Lower lobe of right lung (tissue), 2 donors: ENCODE data around the gene BANF2. TPM values are rescaled to one million over a fixed set of nuclear protein-coding genes. Genes with fewer than 3 reads are reported as not detected.
A peak's percentile ranks its signal among the peaks of the same experiment; 100 is the strongest.

Source experiments
- ATAC-seq, 2 donors: fragments of 200-7000 bp; cut with Tn5 transposase; one replicate each; pipeline ENCODE4 v1.9.1; 2020 to 2022; ENCODE audit warnings: mild to moderate bottlenecking in 2 of 2, moderate library complexity in 2 of 2
- DNase-seq: peaks from one replicate; pipeline ENCODE4 v3.0.0-alpha.2; 2020
- H3K27ac ChIP-seq: fragments of 200-600 bp; one replicate; pipeline ENCODE4 v1.8.0; 2022
- H3K27me3 ChIP-seq: fragments of 200-600 bp; one replicate; pipeline ENCODE4 v1.8.0; 2022; ENCODE audit warnings: low read depth
- H3K36me3 ChIP-seq: fragments of 200-600 bp; one replicate; pipeline ENCODE4 v1.8.0; 2022; ENCODE audit warnings: mild to moderate bottlenecking
- H3K4me1 ChIP-seq: fragments of 200-600 bp; one replicate; pipeline ENCODE4 v1.8.0; 2022
- H3K4me3 ChIP-seq: fragments of 200-600 bp; one replicate; pipeline ENCODE4 v1.8.0; 2022; ENCODE audit warnings: mild to moderate bottlenecking
- H3K9me3 ChIP-seq: fragments of 200-600 bp; one replicate; pipeline ENCODE4 v1.8.0; 2022
- intact Hi-C: fragments of 100-400 bp; cut with DNase I; formaldehyde crosslinking; loops from one replicate; pipeline ENCODE4 v1.11.0; 2022
- total RNA-seq: library from RNA; stranded (reverse); fragmentation: NEBNext Ultra II Directional; extraction: Animal tissue kit (Norgen Biotek cat#: 25700); gene quantifications from one replicate; pipeline ENCODE4 v1.2.1, GENCODE V29; 2021
- TF ChIP-seq, protein P1 (sequence below): fragments of 200-600 bp; IDR thresholded peaks from one replicate; pipeline ENCODE4 v1.8.0; 2022; ENCODE audit warnings: antibody characterized with exemption, mild to moderate bottlenecking
- donor health status: DM: no; HTN: yes; CAD: no; lungs with severe emphysema.

The BANF2 gene
- total RNA-seq, 1 donor from 2014 or later: not detected

DNA sequence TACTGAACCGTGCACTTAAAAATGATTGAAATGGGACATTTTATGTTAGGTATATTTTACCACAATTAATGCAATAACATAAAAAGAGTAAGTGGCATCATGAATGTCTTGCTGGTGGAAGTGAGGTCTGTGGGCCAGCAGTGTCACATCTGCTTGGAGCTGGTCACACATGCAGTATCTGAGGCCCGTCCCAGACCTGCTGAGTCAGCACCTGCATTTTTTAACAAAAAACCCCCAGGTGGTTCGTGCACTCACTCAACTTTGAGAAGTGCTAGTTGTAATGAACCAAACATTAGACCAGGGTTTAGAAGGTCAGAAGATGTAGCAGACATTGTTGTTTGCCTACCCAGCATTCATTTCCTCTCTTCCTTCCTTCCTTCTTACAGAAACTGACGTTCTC lies 21.0 kb downstream of the BANF2 start:
- Histone ChIP-seq H3K4me3 (no peak overlapping the region), H3K27ac (no peak overlapping the region), H3K27me3 (no peaks in the 10 kb centered on the region), H3K36me3 (no peaks in the 10 kb centered on the region), H3K4me1 (peaks cover 3% of the 10 kb centered on the region), H3K9me3 (no peaks in the 10 kb centered on the region)
- TF ChIP-seq, protein P1, sequence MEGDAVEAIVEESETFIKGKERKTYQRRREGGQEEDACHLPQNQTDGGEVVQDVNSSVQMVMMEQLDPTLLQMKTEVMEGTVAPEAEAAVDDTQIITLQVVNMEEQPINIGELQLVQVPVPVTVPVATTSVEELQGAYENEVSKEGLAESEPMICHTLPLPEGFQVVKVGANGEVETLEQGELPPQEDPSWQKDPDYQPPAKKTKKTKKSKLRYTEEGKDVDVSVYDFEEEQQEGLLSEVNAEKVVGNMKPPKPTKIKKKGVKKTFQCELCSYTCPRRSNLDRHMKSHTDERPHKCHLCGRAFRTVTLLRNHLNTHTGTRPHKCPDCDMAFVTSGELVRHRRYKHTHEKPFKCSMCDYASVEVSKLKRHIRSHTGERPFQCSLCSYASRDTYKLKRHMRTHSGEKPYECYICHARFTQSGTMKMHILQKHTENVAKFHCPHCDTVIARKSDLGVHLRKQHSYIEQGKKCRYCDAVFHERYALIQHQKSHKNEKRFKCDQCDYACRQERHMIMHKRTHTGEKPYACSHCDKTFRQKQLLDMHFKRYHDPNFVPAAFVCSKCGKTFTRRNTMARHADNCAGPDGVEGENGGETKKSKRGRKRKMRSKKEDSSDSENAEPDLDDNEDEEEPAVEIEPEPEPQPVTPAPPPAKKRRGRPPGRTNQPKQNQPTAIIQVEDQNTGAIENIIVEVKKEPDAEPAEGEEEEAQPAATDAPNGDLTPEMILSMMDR: no peak
- intact Hi-C loops: no loop called here
- DNase-seq: no peak
- ATAC-seq: no peak

DNA sequence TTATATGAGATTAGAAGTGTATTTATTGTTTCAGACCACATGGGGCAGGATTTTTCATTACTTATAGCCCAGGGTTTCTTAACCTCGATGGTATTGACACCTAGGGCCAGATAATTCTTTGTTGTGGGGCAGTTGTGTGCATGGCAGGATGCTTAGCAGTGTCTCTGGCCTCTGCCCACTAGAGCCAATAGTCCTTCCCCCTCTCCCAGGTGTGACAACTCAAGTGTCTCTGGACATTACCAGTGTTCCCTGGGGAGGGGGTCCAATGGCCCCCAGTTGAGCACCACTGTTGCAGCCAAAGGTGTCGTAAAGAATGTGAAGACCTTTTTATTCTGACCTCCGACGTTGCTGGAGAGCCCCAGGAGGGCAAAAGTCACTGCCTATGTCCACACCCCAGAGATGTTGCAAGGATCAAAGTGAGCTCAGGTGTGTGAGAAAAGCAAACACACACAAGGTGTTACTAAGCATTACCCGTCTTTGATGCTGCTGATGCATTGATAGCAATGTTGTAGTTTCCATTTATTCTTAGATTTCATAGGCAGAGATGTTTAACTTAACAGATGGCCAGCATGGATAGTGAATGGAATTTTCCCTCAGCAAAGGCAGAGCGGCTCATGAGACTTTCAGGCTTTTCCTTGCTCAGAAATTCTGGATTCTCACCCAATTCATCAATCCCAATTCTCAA lies 22.2 kb downstream of the BANF2 start:
- H3K4me1 ChIP-seq: peaks cover 3% of the 10 kb centered on the region
- intact Hi-C loops: no loop called here
- ATAC-seq (no peak), DNase-seq (no peak)
- H3K27me3 ChIP-seq: no peaks in the 10 kb centered on the region
- no peak overlapping the region for H3K4me3 ChIP-seq
- no peaks in the 10 kb centered on the region for H3K9me3 ChIP-seq
- TF ChIP-seq, protein P1: no peak
- H3K36me3 ChIP-seq: no peaks in the 10 kb centered on the region
- H3K27ac ChIP-seq: no peak overlapping the region

DNA sequence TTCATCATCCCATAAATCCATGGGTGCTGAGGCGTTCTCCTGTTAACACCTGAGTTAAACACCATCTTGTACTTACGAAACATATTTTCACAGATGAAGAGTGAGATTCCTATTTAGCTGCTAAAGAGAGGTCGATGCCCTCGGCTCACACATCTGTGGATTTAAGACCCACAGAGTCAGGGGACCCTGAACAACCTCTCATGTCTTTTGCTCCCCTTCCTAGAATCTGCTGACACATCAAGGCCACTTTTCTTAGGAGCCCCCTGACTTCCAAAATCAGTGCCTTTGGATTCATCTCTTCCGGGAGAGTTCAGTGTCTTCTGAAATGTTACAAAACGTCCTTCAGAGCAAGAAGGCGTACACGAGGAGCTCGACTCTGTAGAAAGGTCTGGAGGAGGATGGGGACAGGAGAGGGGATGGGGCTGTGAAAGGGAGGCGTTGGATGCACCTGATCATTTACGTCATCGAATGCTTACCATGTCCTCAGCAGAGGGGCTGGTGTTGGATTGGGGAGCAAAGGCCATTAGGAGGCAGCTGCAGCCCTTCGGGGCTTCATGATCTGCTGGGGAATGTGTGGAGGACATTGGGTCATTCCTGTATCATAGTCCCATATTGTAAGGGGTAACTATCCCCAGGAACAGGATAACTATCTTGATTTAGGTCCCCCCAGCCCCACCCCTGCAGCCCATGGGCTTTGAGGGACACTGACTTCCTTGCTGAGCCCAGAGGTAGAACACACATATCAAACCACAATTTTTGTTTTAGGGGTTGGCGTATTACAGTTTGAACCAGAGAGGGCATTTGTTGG lies 22.9 kb downstream of the BANF2 start:
- H3K4me1 ChIP-seq: peaks cover 3% of the 10 kb centered on the region
- TF ChIP-seq, protein P1: no peak
- H3K36me3 ChIP-seq: no peaks in the 10 kb centered on the region
- DNase-seq (no peak), ATAC-seq (no peak)
- H3K27me3 ChIP-seq: no peaks in the 10 kb centered on the region
- H3K27ac ChIP-seq: no peak overlapping the region
- no peak overlapping the region for H3K4me3 ChIP-seq
- intact Hi-C loops: no loop called here
- no peaks in the 10 kb centered on the region for H3K9me3 ChIP-seq

DNA sequence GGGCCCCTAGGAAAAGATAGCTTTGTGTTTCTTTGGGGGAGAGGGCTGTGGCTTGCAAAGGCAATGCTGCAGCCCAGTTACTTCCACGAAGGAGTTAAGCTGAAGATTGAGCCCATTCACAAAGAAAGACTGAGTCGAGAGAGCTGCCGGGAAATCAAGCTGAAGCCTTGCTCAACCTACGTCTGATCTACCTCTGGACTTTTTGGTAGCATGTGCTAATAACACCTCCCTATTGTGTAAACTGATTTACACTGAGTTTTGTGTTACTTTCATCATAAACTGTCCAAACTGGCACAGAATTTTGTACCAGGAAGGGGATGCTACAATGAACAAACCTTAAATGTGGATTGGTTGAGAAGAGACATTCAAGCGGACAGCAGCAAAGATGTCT lies 23.5 kb downstream of the BANF2 start:
- peaks cover 3% of the 10 kb centered on the region for H3K4me1 ChIP-seq
- TF ChIP-seq, protein P1: no peak
- intact Hi-C loops: no loop called here
- no peak overlapping the region for H3K27ac ChIP-seq
- no peaks in the 10 kb centered on the region for H3K27me3 ChIP-seq
- no peak for DNase-seq
- no peaks in the 10 kb centered on the region for H3K36me3 ChIP-seq
- ATAC-seq: no peak
- no peaks in the 10 kb centered on the region for H3K9me3 ChIP-seq
- no peak overlapping the region for H3K4me3 ChIP-seq

DNA sequence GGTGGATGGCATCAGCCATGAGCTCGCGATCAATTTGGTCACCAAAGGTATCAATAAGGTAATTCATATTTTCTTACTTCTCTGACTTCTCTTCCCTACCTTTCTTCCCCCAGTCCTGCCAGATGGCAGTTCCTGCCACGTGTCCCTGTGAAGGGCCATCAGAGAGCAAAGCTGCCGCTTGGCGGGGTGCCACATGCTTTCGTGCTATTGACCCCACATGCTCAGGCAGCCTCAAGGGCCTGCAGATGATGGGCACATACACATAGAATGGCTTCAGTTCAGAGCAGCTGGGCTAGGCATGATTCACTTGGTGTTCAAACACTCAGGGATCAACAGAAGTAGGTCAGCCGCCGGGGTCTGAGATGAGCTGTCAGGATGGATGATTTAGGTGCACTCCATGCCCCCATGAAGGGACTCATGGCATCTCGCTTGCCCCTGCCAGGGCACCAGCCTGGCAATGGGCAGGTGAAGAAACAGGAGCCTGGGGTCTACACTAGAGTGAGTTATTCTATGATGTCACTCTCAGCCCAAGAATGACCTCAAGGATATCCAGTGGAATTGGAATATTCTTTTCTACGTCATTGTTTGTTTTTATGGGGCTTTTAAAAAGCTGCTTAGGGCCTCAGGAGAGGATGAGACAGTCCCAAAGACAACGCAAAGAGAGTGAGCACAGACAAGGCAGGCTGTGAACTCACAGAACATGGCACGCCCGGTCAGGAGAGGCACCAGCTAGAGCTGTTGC lies 25.5 kb downstream of the BANF2 start:
- Histone ChIP-seq H3K4me3 (no peak overlapping the region), H3K9me3 (no peaks in the 10 kb centered on the region), H3K27me3 (no peaks in the 10 kb centered on the region), H3K36me3 (no peaks in the 10 kb centered on the region), H3K27ac (no peak overlapping the region), H3K4me1 (peaks cover 3% of the 10 kb centered on the region)
- intact Hi-C loops: no loop called here
- DNase-seq: peak; percentile 92
- ATAC-seq: peak; percentile 87 to 95
- TF ChIP-seq, protein P1: no peak
